Measurements from ENCODE around the gene GOLGA1.
"Not testable (repeated sequence)": the region's sequence is repeated elsewhere in the genome, so short reads cannot be mapped to it uniquely, and the experiment has no call there.

Gene GOLGA1

GRCh38 chr9:124839612-124840299, 101.1 kb downstream of the GOLGA1 start:
- in situ Hi-C loops (cut with MboI; ENCODE audit: low sequenced_read_pairs), result loop anchor here (5.0 kb wide), 1 partner anchor 67 kb away; the partner anchor contains the start of gene NR6A1

GRCh38 chr9:124838567-124839275, 102.2 kb downstream of the GOLGA1 start:
- in situ Hi-C loops (cut with MboI; ENCODE audit: low sequenced_read_pairs), result not testable (repeated sequence)

- in situ Hi-C loops (cut with MboI; ENCODE audit: low sequenced_read_pairs), result not testable (repeated sequence)
Observed at GRCh38 chr9:124838132-124838531, 102.8 kb downstream of the GOLGA1 start.

GRCh38 chr9:124835026-124835557, 105.8 kb downstream of the GOLGA1 start:
- in situ Hi-C loops (cut with MboI; ENCODE audit: low sequenced_read_pairs), result no loop called here

- in situ Hi-C loops (cut with MboI; ENCODE audit: low sequenced_read_pairs), result no loop called here
Observed at GRCh38 chr9:124834591-124834990, 106.3 kb downstream of the GOLGA1 start.

GRCh38 chr9:124831642-124832364, 109.1 kb downstream of the GOLGA1 start:
- in situ Hi-C loops (cut with MboI; ENCODE audit: low sequenced_read_pairs), result no loop called here

GRCh38 chr9:124830593-124830992, 110.3 kb downstream of the GOLGA1 start:
- in situ Hi-C loops (cut with MboI; ENCODE audit: low sequenced_read_pairs), result no loop called here

- in situ Hi-C loops (cut with MboI; ENCODE audit: low sequenced_read_pairs), result no loop called here
Observed at GRCh38 chr9:124829334-124829669, 111.6 kb downstream of the GOLGA1 start.

GRCh38 chr9:124828489-124829333, 112.2 kb downstream of the GOLGA1 start:
- in situ Hi-C loops (cut with MboI; ENCODE audit: low sequenced_read_pairs), result no loop called here
